Osteoblast (primary cell): ENCODE measurements around the gene DLX4. TPM values are rescaled to one million over a fixed set of nuclear protein-coding genes. Genes with fewer than 3 reads are reported as not detected.

Experiments used
- DNase-seq: peaks from one replicate; pipeline ENCODE4 v3.0.0; 2011; ENCODE audit warnings: low spot score, mixed read lengths; ENCODE audit not compliant: insufficient read length; ENCODE audit errors: missing footprints
- H2AFZ ChIP-seq: 2 replicates; pipeline ENCODE4 v1.6.0; 2011; ENCODE audit warnings: mild to moderate bottlenecking, low read length
- H3K27ac ChIP-seq: 2 replicates; pipeline ENCODE4 v1.5.1; 2011; ENCODE audit warnings: mild to moderate bottlenecking, low read depth, low read length, moderate library complexity
- H3K27me3 ChIP-seq: 2 replicates; pipeline ENCODE4 v1.6.0; 2012; ENCODE audit warnings: mild to moderate bottlenecking, control low read depth, inconsistent platforms, low read length, moderate library complexity; ENCODE audit not compliant: insufficient read depth
- H3K36me3 ChIP-seq: 2 replicates; pipeline ENCODE4 v1.5.1; 2011; ENCODE audit warnings: mild to moderate bottlenecking, low read length, control low read depth, moderate library complexity; ENCODE audit not compliant: insufficient read depth
- H3K4me1 ChIP-seq: 2 replicates; pipeline ENCODE4 v1.5.1; 2011; ENCODE audit warnings: mild to moderate bottlenecking, low read length, control low read depth, moderate library complexity; ENCODE audit not compliant: insufficient read depth
- H3K4me2 ChIP-seq: 2 replicates; pipeline ENCODE4 v1.6.0; 2011; ENCODE audit warnings: mild to moderate bottlenecking, low read length; ENCODE audit not compliant: insufficient read depth
- H3K4me3 ChIP-seq: fragments of 200-600 bp; sonication (generic); 3 replicates; pipeline ENCODE4 v1.5.1; 2012; ENCODE audit warnings: mild to moderate bottlenecking, low read length, inconsistent platforms; ENCODE audit not compliant: insufficient read depth
- H3K79me2 ChIP-seq: 2 replicates; pipeline ENCODE4 v1.6.0; 2012; ENCODE audit warnings: mild to moderate bottlenecking, low read length, control low read depth, inconsistent platforms; ENCODE audit not compliant: insufficient read depth
- H3K9me3 ChIP-seq: 2 replicates; pipeline ENCODE4 v1.5.1; 2011; ENCODE audit warnings: low read depth, low read length, control low read depth
- H4K20me1 ChIP-seq: 2 replicates; pipeline ENCODE4 v1.6.0; 2012; ENCODE audit warnings: mild to moderate bottlenecking, low read length, control low read depth; ENCODE audit not compliant: insufficient read depth
- total RNA-seq: library from RNA; depleted of rRNA; stranded (reverse); fragments of >200 nt; gene quantifications from 2 replicates; pipeline ENCODE4 v1.2.3, GENCODE V29; 2012
- TF ChIP-seq, protein P1 (sequence below): IDR thresholded peaks from 2 replicates; pipeline ENCODE4 v1.5.1; 2011; ENCODE audit warnings: mild to moderate bottlenecking, low read depth, low read length, moderate library complexity; ENCODE audit errors: extremely low read depth

The DLX4 gene
- total RNA-seq, 1 donor = under 0.01 TPM

DNA sequence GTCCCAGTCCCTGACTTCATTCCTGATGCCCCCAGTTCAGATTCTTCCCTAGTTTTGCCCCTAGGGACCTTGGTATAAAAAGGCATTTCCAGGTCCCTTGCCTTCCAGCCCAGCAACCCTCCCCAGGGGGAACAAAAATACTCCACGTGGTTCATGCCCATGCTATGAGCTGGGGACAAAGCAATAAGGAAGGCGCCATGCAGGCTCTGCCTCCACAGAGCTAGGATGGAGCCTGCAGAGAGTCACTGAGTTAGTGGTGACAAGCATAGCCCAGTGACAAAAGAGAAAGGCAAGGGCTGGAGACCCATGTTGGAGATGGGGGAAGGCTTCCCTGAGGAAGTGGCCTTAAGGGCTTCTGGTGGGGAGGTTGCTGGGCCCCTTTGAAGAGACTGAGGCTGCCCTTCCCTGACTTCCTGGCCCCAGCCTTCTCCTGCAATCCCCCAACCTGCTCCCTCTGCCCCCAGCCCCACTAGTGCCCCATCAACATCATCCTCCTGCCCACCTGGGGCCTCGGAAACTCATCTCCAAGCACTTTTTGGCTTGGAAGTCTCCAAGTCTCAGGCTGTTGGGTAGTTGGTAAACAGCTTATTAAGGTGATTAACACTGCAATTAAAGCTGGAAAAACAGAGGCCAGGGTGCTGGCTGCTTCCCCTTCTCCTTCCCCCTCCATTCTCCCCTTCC is 16.5 kb downstream of the DLX4 start:
- H3K27me3 ChIP-seq = no peaks in the 10 kb centered on the region
- peak; percentile 32 for DNase-seq

DNA sequence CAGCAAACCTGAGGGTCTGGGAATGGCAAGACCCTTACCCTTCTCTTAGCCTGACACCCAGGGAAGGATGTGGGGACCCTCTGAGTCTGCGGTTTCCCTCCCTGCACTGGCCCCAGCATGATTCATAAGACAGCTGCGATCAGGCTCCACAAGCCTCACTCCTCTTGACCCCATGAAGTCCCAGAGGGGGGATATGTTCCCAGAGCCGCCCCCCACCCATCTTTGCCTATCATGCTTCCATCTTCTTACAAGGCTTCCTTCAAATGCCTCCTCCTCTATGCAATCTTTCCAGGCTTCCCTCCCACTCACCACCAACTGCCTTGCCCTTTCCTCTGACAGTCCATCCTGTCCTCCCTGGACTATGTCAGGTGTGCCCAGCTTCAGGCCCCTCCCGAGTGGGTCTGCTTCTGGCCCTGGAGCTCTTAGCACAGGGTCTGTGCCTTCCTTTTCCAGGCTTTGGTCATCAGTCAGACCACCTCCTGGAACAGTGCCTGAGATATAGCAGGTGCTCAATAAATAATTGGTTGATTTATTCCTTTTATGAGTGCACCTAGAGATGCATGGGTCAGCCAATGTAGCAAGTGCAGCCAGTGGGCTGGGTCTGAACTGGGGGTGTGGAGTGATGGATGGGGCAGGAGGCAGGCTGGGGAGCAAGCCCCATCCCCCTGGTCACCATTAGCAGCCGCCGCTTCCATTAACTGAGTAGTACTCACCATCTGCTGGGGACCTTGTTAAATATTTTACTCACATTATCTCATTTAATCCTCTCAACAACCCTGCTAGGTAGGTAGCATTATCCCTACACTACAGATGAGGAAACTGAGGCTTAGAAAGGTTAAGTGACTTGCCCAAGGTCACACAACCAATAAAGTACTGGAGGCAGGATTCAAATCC is 17.7 kb downstream of the DLX4 start:
- Histone ChIP-seq H3K79me2 (no peaks in the 10 kb centered on the region), H3K9me3 (no peaks in the 10 kb centered on the region), H3K4me3 (no peak overlapping the region), H3K4me1 (peaks cover 12% of the 10 kb centered on the region), H3K27ac (no peak overlapping the region), H2AFZ (no peak overlapping the region), H3K4me2 (no peak overlapping the region), H3K27me3 (no peaks in the 10 kb centered on the region), H4K20me1 (no peaks in the 10 kb centered on the region), H3K36me3 (peaks cover 5% of the 10 kb centered on the region)
- DNase-seq = peak; percentile 68
- TF ChIP-seq, protein P1, sequence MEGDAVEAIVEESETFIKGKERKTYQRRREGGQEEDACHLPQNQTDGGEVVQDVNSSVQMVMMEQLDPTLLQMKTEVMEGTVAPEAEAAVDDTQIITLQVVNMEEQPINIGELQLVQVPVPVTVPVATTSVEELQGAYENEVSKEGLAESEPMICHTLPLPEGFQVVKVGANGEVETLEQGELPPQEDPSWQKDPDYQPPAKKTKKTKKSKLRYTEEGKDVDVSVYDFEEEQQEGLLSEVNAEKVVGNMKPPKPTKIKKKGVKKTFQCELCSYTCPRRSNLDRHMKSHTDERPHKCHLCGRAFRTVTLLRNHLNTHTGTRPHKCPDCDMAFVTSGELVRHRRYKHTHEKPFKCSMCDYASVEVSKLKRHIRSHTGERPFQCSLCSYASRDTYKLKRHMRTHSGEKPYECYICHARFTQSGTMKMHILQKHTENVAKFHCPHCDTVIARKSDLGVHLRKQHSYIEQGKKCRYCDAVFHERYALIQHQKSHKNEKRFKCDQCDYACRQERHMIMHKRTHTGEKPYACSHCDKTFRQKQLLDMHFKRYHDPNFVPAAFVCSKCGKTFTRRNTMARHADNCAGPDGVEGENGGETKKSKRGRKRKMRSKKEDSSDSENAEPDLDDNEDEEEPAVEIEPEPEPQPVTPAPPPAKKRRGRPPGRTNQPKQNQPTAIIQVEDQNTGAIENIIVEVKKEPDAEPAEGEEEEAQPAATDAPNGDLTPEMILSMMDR = no peak

More for the DNA sequence above, 16.5 kb downstream of the DLX4 start:
- Histone ChIP-seq H4K20me1 (no peaks in the 10 kb centered on the region), H3K4me1 (peaks cover 15% of the 10 kb centered on the region), H3K36me3 (peaks cover 3% of the 10 kb centered on the region), H3K9me3 (no peaks in the 10 kb centered on the region), H2AFZ (no peak overlapping the region), H3K4me2 (no peak overlapping the region), H3K27ac (no peak overlapping the region), H3K4me3 (no peak overlapping the region), H3K79me2 (no peaks in the 10 kb centered on the region)
- TF ChIP-seq, protein P1 = no peak

DNA sequence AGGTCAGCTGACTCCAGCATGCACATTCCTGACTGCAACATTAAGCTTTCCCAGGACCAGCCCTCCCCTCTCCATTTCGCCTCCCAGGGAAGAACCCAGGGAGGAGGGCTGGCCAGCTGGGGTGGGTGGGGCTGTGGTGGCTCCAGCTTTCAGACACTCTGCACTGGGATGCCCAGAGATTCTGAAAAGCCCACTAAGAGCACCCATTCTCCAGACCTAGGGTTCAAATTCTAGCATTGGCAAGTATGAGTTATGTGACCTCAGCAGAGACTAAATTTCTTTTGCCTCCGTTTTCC is 18.2 kb downstream of the DLX4 start:
- H3K9me3 ChIP-seq = no peaks in the 10 kb centered on the region
- H3K36me3 ChIP-seq = peaks cover 6% of the 10 kb centered on the region
- TF ChIP-seq, protein P1 = no peak
- H3K4me3 ChIP-seq = no peak overlapping the region
- DNase-seq = peak; percentile 76
- peaks cover 12% of the 10 kb centered on the region for H3K4me1 ChIP-seq
- H3K27me3 ChIP-seq = no peaks in the 10 kb centered on the region
- H3K4me2 ChIP-seq = no peak overlapping the region
- H4K20me1 ChIP-seq = no peaks in the 10 kb centered on the region
- H2AFZ ChIP-seq = no peak overlapping the region
- H3K79me2 ChIP-seq = no peaks in the 10 kb centered on the region
- H3K27ac ChIP-seq = no peak overlapping the region

DNA sequence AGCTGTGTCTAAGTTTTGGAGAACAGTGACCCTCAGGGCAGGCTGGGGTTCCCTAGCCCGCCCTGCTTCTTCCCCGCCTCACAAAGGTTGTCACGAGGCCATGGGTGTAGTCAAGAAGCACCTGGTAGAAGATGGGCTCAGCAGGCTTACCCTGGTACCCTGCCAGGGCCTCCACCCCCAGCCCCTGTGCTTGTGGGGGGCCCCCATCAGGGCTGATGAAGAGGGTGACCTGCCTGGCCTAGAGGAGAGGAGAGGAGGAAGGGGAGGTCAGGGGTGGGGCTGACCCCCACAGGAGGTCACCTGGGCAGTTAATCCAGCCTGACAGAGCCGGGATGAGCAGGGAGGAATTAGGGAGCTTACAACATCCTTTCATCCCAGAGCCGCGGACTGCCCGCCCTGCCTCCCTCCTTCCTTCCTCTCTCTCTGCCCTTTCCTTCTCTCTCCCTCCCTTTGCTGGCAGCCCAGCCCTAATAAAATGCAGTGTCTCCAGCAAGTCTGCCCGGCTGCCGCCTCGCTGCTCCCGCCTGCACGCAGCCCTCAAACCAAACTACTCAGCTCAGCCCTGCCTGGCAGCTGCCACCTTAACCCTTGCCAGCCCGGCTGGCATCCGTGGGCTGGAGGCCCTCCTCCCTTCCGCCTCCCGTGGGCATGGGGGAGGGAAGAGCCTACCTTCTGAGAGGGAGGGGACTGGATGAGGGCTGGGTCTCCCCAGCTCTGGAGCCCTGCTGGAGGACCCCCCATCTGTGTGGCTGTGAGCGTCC is 18.9 kb downstream of the DLX4 start:
- Histone ChIP-seq H3K4me2 (peak overlapping the region; percentile 24), H3K4me1 (peaks cover 17% of the 10 kb centered on the region), H3K9me3 (no peaks in the 10 kb centered on the region), H4K20me1 (peaks cover 3% of the 10 kb centered on the region), H3K36me3 (peaks cover 6% of the 10 kb centered on the region), H3K79me2 (peaks cover 4% of the 10 kb centered on the region), H3K4me3 (peak overlapping the region; percentile 22), H2AFZ (no peak overlapping the region), H3K27ac (no peak overlapping the region), H3K27me3 (no peaks in the 10 kb centered on the region)
- peak; percentile 96 for DNase-seq
- TF ChIP-seq, protein P1 = no peak
